Neural progenitor cell (in vitro differentiated cells): ENCODE measurements around the gene PARD3B. TPM values are rescaled to one million over a fixed set of nuclear protein-coding genes. Genes with fewer than 3 reads are reported as not detected.

Experiments
- DNase-seq: peaks from one replicate; pipeline ENCODE4 v3.0.0-alpha.2; 2016; ENCODE audit warnings: low spot score
- H2AFZ ChIP-seq: fragments of 200-600 bp; sonication (generic); replicated peaks from 2 replicates; pipeline ENCODE4 v1.6.1; 2016; ENCODE audit warnings: antibody characterized with exemption
- H3F3A ChIP-seq: fragments of 200-600 bp; sonication (generic); 2 replicates; pipeline ENCODE4 v1.6.1; 2016; ENCODE audit warnings: antibody characterized with exemption, low read depth
- H3K27ac ChIP-seq: fragments of 200-600 bp; sonication (generic); 2 replicates; pipeline ENCODE4 v1.5.1; 2016; ENCODE audit warnings: mild to moderate bottlenecking
- H3K27me3 ChIP-seq: fragments of 200-600 bp; sonication (generic); 2 replicates; pipeline ENCODE4 v1.6.1; 2016; ENCODE audit warnings: mild to moderate bottlenecking, moderate library complexity
- H3K36me3 ChIP-seq: fragments of 200-600 bp; sonication (generic); 2 replicates; pipeline ENCODE4 v1.5.1; 2016
- H3K4me1 ChIP-seq: fragments of 200-600 bp; sonication (generic); 2 replicates; pipeline ENCODE4 v1.6.1; 2016; ENCODE audit warnings: mixed run types
- H3K4me2 ChIP-seq: fragments of 200-600 bp; sonication (generic); 2 replicates; pipeline ENCODE4 v1.6.1; 2016
- H3K4me3 ChIP-seq: fragments of 200-600 bp; sonication (generic); 2 replicates; pipeline ENCODE4 v1.5.1; 2016
- H3K79me2 ChIP-seq: fragments of 200-600 bp; sonication (generic); 2 replicates; pipeline ENCODE4 v1.6.1; 2016; ENCODE audit warnings: low read depth
- H3K9ac ChIP-seq: fragments of 200-600 bp; sonication (generic); 2 replicates; pipeline ENCODE4 v1.6.1; 2016
- H3K9me3 ChIP-seq: fragments of 200-600 bp; sonication (generic); 2 replicates; pipeline ENCODE4 v1.5.1; 2016; ENCODE audit warnings: low read depth
- H4K20me1 ChIP-seq: fragments of 200-600 bp; sonication (generic); 2 replicates; pipeline ENCODE4 v1.6.1; 2016; ENCODE audit warnings: low read depth
- H3K27ac Mint-ChIP-seq: 3 replicates; pipeline ENCODE4 v1.8.0; 2021; ENCODE audit warnings: mixed read lengths
- H3K27me3 Mint-ChIP-seq: 2 replicates; pipeline ENCODE4 v1.8.0; 2022; ENCODE audit warnings: low read depth, mild to moderate bottlenecking, inconsistent platforms, moderate library complexity, mixed read lengths; ENCODE audit not compliant: insufficient read depth
- H3K36me3 Mint-ChIP-seq: 3 replicates; pipeline ENCODE4 v1.8.0; 2021; ENCODE audit warnings: mixed read lengths
- H3K4me1 Mint-ChIP-seq: 3 replicates; pipeline ENCODE4 v1.8.0; 2021; ENCODE audit warnings: mixed read lengths
- H3K4me3 Mint-ChIP-seq: 3 replicates; pipeline ENCODE4 v1.8.0; 2021; ENCODE audit warnings: mild to moderate bottlenecking, moderate library complexity, mixed read lengths
- H3K9me3 Mint-ChIP-seq: 3 replicates; pipeline ENCODE4 v1.8.0; 2020; ENCODE audit warnings: mixed read lengths
- EZH2 ChIP-seq: fragments of 200-600 bp; sonication (generic); IDR thresholded peaks from 2 replicates; pipeline ENCODE4 v1.6.1; 2017; ENCODE audit warnings: antibody characterized with exemption, mild to moderate bottlenecking, moderate library complexity
- EZH2phosphoT487 ChIP-seq: fragments of 200-600 bp; sonication (generic); IDR thresholded peaks from 2 replicates; pipeline ENCODE4 v1.6.1; 2017; ENCODE audit warnings: antibody characterized with exemption
- total RNA-seq: library from RNA; depleted of rRNA; stranded (reverse); fragments of >200 nt; gene quantifications from 2 replicates; pipeline ENCODE4 v1.2.3, GENCODE V29; 2015; ENCODE audit warnings: low replicate concordance
- TF ChIP-seq, protein P1 (sequence below): fragments of 200-600 bp; sonication (generic); IDR thresholded peaks from 2 replicates; pipeline ENCODE4 v1.5.1; 2017; ENCODE audit warnings: antibody characterized with exemption, mild to moderate bottlenecking

Gene PARD3B
- total RNA-seq, 1 donor from 2014 or later, result 8.4 TPM

DNA sequence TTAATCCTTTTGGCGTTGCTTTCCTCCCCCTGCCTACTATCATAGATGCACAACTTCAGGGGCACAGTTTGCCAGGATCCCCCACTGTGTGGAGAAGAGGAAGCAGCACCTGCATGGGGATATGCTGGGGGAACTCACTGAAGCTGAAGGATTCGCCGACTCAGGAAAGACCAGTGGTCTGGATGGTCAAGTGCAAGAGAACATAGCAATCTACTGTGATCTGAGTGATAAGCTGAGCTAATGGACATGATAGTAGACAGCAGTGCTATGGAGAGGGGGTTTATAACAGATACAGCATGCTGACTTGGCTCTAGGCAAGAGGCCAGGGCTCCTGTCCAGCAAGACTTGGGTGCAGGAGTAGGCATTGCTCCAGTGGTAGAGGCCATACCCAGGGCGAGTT is 1012.6 kb downstream of the PARD3B start:
- Mint-ChIP-seq H3K4me3 (no peak overlapping the region), H3K27me3 (no peaks in the 10 kb centered on the region), H3K27ac (no peak overlapping the region), H3K36me3 (no peaks in the 10 kb centered on the region), H3K9me3 (no peaks in the 10 kb centered on the region), H3K4me1 (peaks cover 20% of the 10 kb centered on the region)
- no peaks in the 10 kb centered on the region for H3K36me3 ChIP-seq
- TF ChIP-seq EZH2, result no peak
- TF ChIP-seq, protein P1, sequence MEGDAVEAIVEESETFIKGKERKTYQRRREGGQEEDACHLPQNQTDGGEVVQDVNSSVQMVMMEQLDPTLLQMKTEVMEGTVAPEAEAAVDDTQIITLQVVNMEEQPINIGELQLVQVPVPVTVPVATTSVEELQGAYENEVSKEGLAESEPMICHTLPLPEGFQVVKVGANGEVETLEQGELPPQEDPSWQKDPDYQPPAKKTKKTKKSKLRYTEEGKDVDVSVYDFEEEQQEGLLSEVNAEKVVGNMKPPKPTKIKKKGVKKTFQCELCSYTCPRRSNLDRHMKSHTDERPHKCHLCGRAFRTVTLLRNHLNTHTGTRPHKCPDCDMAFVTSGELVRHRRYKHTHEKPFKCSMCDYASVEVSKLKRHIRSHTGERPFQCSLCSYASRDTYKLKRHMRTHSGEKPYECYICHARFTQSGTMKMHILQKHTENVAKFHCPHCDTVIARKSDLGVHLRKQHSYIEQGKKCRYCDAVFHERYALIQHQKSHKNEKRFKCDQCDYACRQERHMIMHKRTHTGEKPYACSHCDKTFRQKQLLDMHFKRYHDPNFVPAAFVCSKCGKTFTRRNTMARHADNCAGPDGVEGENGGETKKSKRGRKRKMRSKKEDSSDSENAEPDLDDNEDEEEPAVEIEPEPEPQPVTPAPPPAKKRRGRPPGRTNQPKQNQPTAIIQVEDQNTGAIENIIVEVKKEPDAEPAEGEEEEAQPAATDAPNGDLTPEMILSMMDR, result no peak
- TF ChIP-seq EZH2phosphoT487, result no peak
- H4K20me1 ChIP-seq, result no peaks in the 10 kb centered on the region
- no peak overlapping the region for H2AFZ ChIP-seq
- H3K27me3 ChIP-seq, result no peaks in the 10 kb centered on the region
- no peak overlapping the region for H3K27ac ChIP-seq
- H3K79me2 ChIP-seq, result no peaks in the 10 kb centered on the region
- peaks cover 14% of the 10 kb centered on the region for H3K4me1 ChIP-seq
- no peaks in the 10 kb centered on the region for H3K9me3 ChIP-seq
- no peak overlapping the region for H3K9ac ChIP-seq
- no peak overlapping the region for H3K4me3 ChIP-seq
- no peak for DNase-seq
- no peak overlapping the region for H3K4me2 ChIP-seq
- H3F3A ChIP-seq, result no peaks in the 10 kb centered on the region

DNA sequence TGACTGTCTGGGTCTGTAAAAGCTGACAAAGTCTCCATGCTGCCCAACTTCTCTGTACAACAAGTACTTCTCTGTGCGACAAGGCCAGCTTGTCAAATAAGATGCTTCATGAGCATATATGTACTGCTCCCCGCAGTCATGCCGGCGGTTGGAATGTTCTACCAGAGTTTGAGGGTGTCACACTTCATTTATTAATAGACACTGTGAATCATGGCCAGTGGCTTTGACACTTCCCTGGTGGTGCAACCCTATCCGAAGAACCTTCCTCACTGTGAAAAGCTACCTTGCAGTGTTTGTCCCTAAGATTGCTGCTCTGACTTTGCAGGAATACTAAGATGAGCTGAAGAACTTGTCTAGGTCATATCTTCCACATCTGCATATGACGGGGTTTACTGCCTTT is 1016.2 kb downstream of the PARD3B start:
- TF ChIP-seq EZH2 (no peak), EZH2phosphoT487 (no peak)
- TF ChIP-seq, protein P1, result no peak
- Mint-ChIP-seq H3K9me3 (no peaks in the 10 kb centered on the region), H3K27me3 (no peaks in the 10 kb centered on the region)

DNA sequence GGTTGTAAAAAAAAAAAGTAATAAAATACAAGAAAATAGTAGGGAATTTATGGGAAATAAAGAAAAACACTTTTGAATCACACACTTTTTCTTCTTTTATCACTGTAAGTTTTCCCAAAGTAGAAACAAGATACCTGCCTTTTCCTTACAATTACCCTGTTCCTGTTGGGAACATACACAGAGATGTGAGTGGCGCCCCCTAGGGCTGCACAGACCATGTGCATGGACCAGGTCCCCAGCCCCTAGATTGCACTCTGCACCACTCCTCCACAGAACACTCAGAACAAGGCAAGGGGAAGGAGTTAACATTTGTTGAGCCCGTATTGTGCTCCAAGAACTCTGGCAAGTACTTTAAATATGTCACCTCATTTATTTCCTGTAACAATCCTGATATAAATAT is 1018.4 kb downstream of the PARD3B start:
- H3K27ac Mint-ChIP-seq, result no peak overlapping the region

More for the DNA sequence above, 1016.2 kb downstream of the PARD3B start:
- peaks cover 4% of the 10 kb centered on the region for H3K4me1 ChIP-seq
- no peak overlapping the region for H3K4me3 Mint-ChIP-seq
- peaks cover 12% of the 10 kb centered on the region for H3K4me1 Mint-ChIP-seq
- no peaks in the 10 kb centered on the region for H3K36me3 ChIP-seq
- H3K9ac ChIP-seq, result no peak overlapping the region
- no peaks in the 10 kb centered on the region for H3F3A ChIP-seq
- no peak overlapping the region for H3K4me3 ChIP-seq
- H2AFZ ChIP-seq, result no peak overlapping the region
- H3K4me2 ChIP-seq, result no peak overlapping the region
- H3K79me2 ChIP-seq, result no peaks in the 10 kb centered on the region
- H3K36me3 Mint-ChIP-seq, result no peaks in the 10 kb centered on the region
- H3K27ac Mint-ChIP-seq, result no peak overlapping the region
- no peaks in the 10 kb centered on the region for H4K20me1 ChIP-seq
- no peak for DNase-seq
- no peaks in the 10 kb centered on the region for H3K27me3 ChIP-seq
- no peaks in the 10 kb centered on the region for H3K9me3 ChIP-seq
- no peak overlapping the region for H3K27ac ChIP-seq

More for the DNA sequence above, 1018.4 kb downstream of the PARD3B start:
- Histone ChIP-seq H3K36me3 (no peaks in the 10 kb centered on the region), H3K27ac (no peak overlapping the region), H3K9me3 (no peaks in the 10 kb centered on the region), H2AFZ (no peak overlapping the region), H3F3A (no peaks in the 10 kb centered on the region), H3K4me2 (no peak overlapping the region), H3K79me2 (no peaks in the 10 kb centered on the region), H3K27me3 (no peaks in the 10 kb centered on the region), H3K4me1 (no peaks in the 10 kb centered on the region), H3K9ac (no peak overlapping the region), H4K20me1 (no peaks in the 10 kb centered on the region), H3K4me3 (no peak overlapping the region)
- no peak for TF ChIP-seq EZH2phosphoT487
- TF ChIP-seq, protein P1, result peak; percentile 75
- Mint-ChIP-seq H3K36me3 (no peaks in the 10 kb centered on the region), H3K27me3 (no peaks in the 10 kb centered on the region), H3K9me3 (no peaks in the 10 kb centered on the region), H3K4me1 (peaks cover 5% of the 10 kb centered on the region), H3K4me3 (no peak overlapping the region)
- DNase-seq, result peak; percentile 76
